CD4-positive, alpha-beta T cell (primary cell): Measurements from ENCODE around the gene OR52H1. TPM values are rescaled to one million over a fixed set of nuclear protein-coding genes. Genes with fewer than 3 reads are reported as not detected.

Experiments
- ATAC-seq: fragments of 200-7000 bp; cut with Tn5 transposase; one replicate; pipeline ENCODE4 v1.10.0; 2022; ENCODE audit warnings: mild to moderate bottlenecking; ENCODE audit not compliant: poor library complexity
- CTCF ChIA-PET: fragments of 350-600 bp; sonication (Branson Sonifier 250); formaldehyde crosslinking; loops from one replicate; lab custom pipeline; 2021; ENCODE audit warnings: antibody characterized with exemption, inconsistent platforms; lab: Charles Lee
- POLR2A ChIA-PET: fragments of 350-600 bp; sonication (Branson Sonifier 250); formaldehyde crosslinking; loops from one replicate; lab custom pipeline; 2021; ENCODE audit warnings: antibody characterized with exemption, inconsistent platforms; lab: Charles Lee
- DNase-seq, 14 experiments: peaks; one replicate each; pipeline ENCODE4 v3.0.0-alpha.2; 2013 to 2020; ENCODE audit warnings: mixed read lengths in 2 of 14
- H3K27ac ChIP-seq, 2 donors: one replicate each; pipeline versions ENCODE4 v1.5.1 to v1.7.0; 2013; ENCODE audit warnings: low read length in 2 of 2, low read depth in 1 of 2, mild to moderate bottlenecking in 1 of 2
- H3K27me3 ChIP-seq, 2 experiments: 1 replicate in 1 of 2; 2 replicates in 1 of 2; pipeline versions ENCODE4 v1.6.1 to v1.7.0; 2013; ENCODE audit warnings: low read length in 2 of 2, control low read depth in 1 of 2, mild to moderate bottlenecking in 1 of 2, moderate library complexity in 1 of 2; ENCODE audit not compliant: insufficient read depth in 2 of 2, control insufficient read depth in 1 of 2
- H3K36me3 ChIP-seq: one replicate; pipeline ENCODE4 v1.6.1; 2013; ENCODE audit warnings: low read length, control low read depth; ENCODE audit not compliant: insufficient read depth
- H3K4me1 ChIP-seq: one replicate; pipeline ENCODE4 v1.6.1; 2013; ENCODE audit warnings: low read length, control low read depth; ENCODE audit not compliant: insufficient read depth
- H3K4me3 ChIP-seq: one replicate; pipeline ENCODE4 v1.5.1; 2013; ENCODE audit warnings: mild to moderate bottlenecking, low read length, moderate library complexity
- H3K9me3 ChIP-seq, 2 experiments: 1 replicate in 1 of 2; 2 replicates in 1 of 2; pipeline versions ENCODE4 v1.6.1 to v1.7.0; 2013; ENCODE audit warnings: low read length in 2 of 2, mild to moderate bottlenecking in 2 of 2, control low read depth in 1 of 2, moderate library complexity in 1 of 2; ENCODE audit not compliant: control insufficient read depth in 1 of 2, insufficient read depth in 1 of 2
- H3K27ac Mint-ChIP-seq: one replicate; pipeline ENCODE4 v1.8.0; 2020; ENCODE audit warnings: mixed read lengths
- H3K27me3 Mint-ChIP-seq: one replicate; pipeline ENCODE4 v1.8.0; 2021; ENCODE audit warnings: mixed read lengths
- H3K36me3 Mint-ChIP-seq: one replicate; pipeline ENCODE4 v1.8.0; 2021; ENCODE audit warnings: low read depth, mixed read lengths
- H3K4me1 Mint-ChIP-seq: one replicate; pipeline ENCODE4 v1.8.0; 2021; ENCODE audit warnings: low read depth, mixed read lengths
- H3K4me3 Mint-ChIP-seq: one replicate; pipeline ENCODE4 v1.8.0; 2020; ENCODE audit warnings: mild to moderate bottlenecking, mixed read lengths
- H3K9me3 Mint-ChIP-seq: one replicate; pipeline ENCODE4 v1.8.0; 2020; ENCODE audit warnings: mixed read lengths
- intact Hi-C, 2 experiments: fragments of 100-400 bp; cut with DNase I in 1 of 2; cut with micrococcal nuclease in 1 of 2; formaldehyde crosslinking; loops; one replicate each; pipeline versions ENCODE4 v1.15.1 to v1.9.0; 2023 to 2025; cut with DNase I, micrococcal nuclease
- total RNA-seq, 174 experiments: library from RNA in 2 of 174; stranded (reverse) in 2 of 174; gene quantifications; one replicate each; pipeline ENCODE4 v1.2.3 and lab custom pipeline; 2021 to 2026
- TF ChIP-seq, protein P1 (sequence below): fragments of 200-600 bp; IDR thresholded peaks from one replicate; pipeline ENCODE4 v1.8.0; 2022; ENCODE audit warnings: antibody characterized with exemption, mild to moderate bottlenecking

OR52H1 gene
- total RNA-seq, 2 experiments from 2014 or later: 0.22 TPM; not detected in 1

GRCh38 chr11:5516599-5516998 is 31.7 kb downstream of the OR52H1 start, which contains the start of gene UBQLNL:
Gene UBQLNL (minus strand): TSS chr11:5516699. CDS start chr11:5516441, 258 bp downstream.
- Mint-ChIP-seq H3K36me3 (no peaks in the 10 kb centered on the region), H3K27ac (no peak within 1 kb of the TSS), H3K9me3 (no peaks in the 10 kb centered on the region), H3K4me3 (no peak within 1 kb of the TSS), H3K4me1 (no peaks in the 10 kb centered on the region), H3K27me3 (no peaks in the 10 kb centered on the region)
- CTCF ChIA-PET: no interaction called here
- POLR2A ChIA-PET: no interaction called here
- Histone ChIP-seq H3K27ac (no peak within 1 kb of the TSS), H3K27me3 (no peaks in the 10 kb centered on the region), H3K4me1 (no peaks in the 10 kb centered on the region), H3K36me3 (no peaks in the 10 kb centered on the region), H3K4me3 (no peak within 1 kb of the TSS), H3K9me3 (no peaks in the 10 kb centered on the region)
- intact Hi-C loops: no loop called here
- ATAC-seq (no peak), DNase-seq (no peak)
- TF ChIP-seq, protein P1, sequence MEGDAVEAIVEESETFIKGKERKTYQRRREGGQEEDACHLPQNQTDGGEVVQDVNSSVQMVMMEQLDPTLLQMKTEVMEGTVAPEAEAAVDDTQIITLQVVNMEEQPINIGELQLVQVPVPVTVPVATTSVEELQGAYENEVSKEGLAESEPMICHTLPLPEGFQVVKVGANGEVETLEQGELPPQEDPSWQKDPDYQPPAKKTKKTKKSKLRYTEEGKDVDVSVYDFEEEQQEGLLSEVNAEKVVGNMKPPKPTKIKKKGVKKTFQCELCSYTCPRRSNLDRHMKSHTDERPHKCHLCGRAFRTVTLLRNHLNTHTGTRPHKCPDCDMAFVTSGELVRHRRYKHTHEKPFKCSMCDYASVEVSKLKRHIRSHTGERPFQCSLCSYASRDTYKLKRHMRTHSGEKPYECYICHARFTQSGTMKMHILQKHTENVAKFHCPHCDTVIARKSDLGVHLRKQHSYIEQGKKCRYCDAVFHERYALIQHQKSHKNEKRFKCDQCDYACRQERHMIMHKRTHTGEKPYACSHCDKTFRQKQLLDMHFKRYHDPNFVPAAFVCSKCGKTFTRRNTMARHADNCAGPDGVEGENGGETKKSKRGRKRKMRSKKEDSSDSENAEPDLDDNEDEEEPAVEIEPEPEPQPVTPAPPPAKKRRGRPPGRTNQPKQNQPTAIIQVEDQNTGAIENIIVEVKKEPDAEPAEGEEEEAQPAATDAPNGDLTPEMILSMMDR: no peak

DNA sequence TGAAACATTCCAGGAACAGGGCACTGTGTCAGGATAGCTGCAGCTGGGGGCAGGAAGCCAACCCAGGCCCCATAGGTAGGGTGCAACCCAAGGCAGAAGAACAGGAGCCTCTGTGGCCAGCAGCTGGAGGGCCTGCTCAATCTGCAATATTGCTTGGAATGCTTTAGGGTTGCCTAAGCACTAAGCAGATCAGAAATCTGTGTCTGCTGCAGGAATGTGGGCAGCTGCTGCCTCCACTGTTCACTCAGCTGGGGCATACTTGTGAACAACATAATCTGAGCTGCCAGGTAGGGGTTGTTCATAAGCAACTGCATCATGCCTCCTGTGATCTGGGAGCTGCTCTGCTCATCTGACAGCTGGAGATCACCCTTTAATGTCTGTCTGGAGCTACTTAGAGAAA is 33.5 kb downstream of the OR52H1 start:
- Mint-ChIP-seq H3K4me1 (no peaks in the 10 kb centered on the region), H3K27me3 (no peaks in the 10 kb centered on the region), H3K9me3 (no peaks in the 10 kb centered on the region), H3K27ac (no peak overlapping the region), H3K36me3 (no peaks in the 10 kb centered on the region), H3K4me3 (no peak overlapping the region)
- intact Hi-C loops: no loop called here
- Histone ChIP-seq H3K4me1 (no peaks in the 10 kb centered on the region), H3K27me3 (no peaks in the 10 kb centered on the region), H3K9me3 (no peaks in the 10 kb centered on the region), H3K36me3 (no peaks in the 10 kb centered on the region), H3K27ac (no peak overlapping the region), H3K4me3 (no peak overlapping the region)
- ChIA-PET CTCF (no interaction called here), POLR2A (no interaction called here)
- ATAC-seq (no peak), DNase-seq (no peak)
- TF ChIP-seq, protein P1: no peak

DNA sequence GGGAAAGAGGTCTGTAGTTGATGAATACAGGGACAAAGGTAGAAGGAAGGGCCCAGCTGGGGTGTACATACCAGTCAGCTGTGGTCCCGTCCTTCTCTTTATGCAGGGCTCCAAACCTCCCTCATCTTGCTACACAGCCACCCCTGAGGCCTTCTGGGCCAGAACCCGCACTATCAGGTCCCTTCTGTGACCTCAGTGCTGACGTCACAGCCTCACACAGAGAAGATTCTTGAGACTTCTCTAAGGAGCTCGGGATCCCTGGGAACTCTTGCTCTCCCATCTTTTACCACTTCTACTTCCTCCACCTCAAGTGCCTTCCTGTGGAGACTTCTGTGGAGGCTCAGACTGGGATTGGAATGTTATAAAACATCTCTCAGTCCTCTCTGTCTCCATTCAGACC is 38.5 kb downstream of the OR52H1 start, which contains the start of gene UBQLN3:
Gene UBQLN3, minus strand, starts transcription at position 155 of the 400 bp plus-strand sequence. CDS start 399 bp downstream, outside the sequence.
- intact Hi-C loops: no loop called here
- Histone ChIP-seq H3K27me3 (peaks cover 0 to 2% of the 10 kb centered on the region in 2 experiments), H3K9me3 (no peaks in the 10 kb centered on the region), H3K4me3 (no peak within 1 kb of the TSS), H3K4me1 (no peaks in the 10 kb centered on the region), H3K36me3 (no peaks in the 10 kb centered on the region), H3K27ac (no peak within 1 kb of the TSS)
- H3K27ac Mint-ChIP-seq: no peak within 1 kb of the TSS
- no peak within 1 kb of the TSS for H3K4me3 Mint-ChIP-seq
- H3K27me3 Mint-ChIP-seq: no peaks in the 10 kb centered on the region
- H3K4me1 Mint-ChIP-seq: no peaks in the 10 kb centered on the region
- no peaks in the 10 kb centered on the region for H3K36me3 Mint-ChIP-seq
- ATAC-seq (no peak), DNase-seq (no peak)
- H3K9me3 Mint-ChIP-seq: no peaks in the 10 kb centered on the region
- TF ChIP-seq, protein P1: no peak
- ChIA-PET POLR2A (no interaction called here), CTCF (no interaction called here)
